ENCODE results near the gene CARF. TPM values are rescaled to one million over a fixed set of nuclear protein-coding genes. Genes with fewer than 3 reads are reported as not detected.

Gene CARF
- polyA plus RNA-seq, 1 donor: 10.4 TPM

DNA sequence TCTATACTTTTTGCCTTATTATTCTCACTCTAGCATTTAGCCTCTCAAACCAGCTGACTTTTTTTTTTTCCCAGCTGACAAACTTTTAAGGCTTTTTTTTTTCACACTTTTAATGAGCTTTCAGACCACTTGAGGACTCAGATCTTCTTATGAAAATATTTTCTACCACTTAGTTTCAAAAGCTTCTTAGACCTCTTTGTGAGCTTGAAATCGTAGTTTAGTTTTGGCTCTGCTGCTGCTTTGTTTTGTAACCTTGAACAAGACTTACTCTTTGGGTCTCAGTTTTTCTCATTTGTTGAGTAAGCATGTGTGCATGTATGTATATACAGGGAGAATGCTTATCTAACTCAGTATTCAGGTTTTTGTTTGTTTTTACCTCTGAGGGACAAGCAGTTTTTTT is 106.1 kb downstream of the CARF start:
- Histone ChIP-seq H3K4me3 (ENCODE audit: low read length) (peak overlapping the region; percentile 13), H3K36me3 (ENCODE audit: control insufficient read depth, insufficient read depth, low read length) (no peaks in the 10 kb centered on the region), H3K9me3 (ENCODE audit: control insufficient read depth, low read depth, low read length) (no peaks in the 10 kb centered on the region), H3K27ac (ENCODE audit: low read length) (peak overlapping the region; percentile 32), H3K4me1 (ENCODE audit: control insufficient read depth, insufficient read depth, low read length) (peaks cover 18% of the 10 kb centered on the region), H3K27me3 (ENCODE audit: control insufficient read depth, insufficient read depth, low read length) (no peaks in the 10 kb centered on the region)
- WGBS (ENCODE audit: insufficient coverage, low lambda C conversion rate): no CpG with 5 or more reads among the region's 1 CpG
- DNase-seq: peak in 1 of 2 donors; percentile 27

DNA sequence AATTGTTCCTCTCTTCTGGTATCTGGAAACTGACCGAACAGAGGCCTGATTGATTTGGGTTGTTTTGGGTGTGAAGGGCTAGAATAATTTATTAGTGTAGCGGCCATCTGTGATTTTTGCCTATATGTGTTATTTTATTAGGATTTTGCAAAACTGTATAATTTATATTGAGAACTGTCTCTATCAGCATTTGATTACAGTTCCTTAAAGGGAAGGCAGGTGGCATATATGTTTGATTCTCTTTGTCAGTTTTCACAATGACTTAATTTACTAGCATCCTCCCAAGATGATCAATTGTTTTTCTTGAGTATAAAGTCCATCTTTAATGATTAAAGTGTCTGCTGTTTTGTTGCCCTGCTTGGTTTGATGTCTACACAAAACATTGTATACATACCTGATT is 107.1 kb downstream of the CARF start:
- H3K27me3 ChIP-seq (ENCODE audit: control insufficient read depth, insufficient read depth, low read length): no peaks in the 10 kb centered on the region
- peak overlapping the region; percentile 13 for H3K4me3 ChIP-seq (ENCODE audit: low read length)
- no peak overlapping the region for H3K27ac ChIP-seq (ENCODE audit: low read length)
- H3K36me3 ChIP-seq (ENCODE audit: control insufficient read depth, insufficient read depth, low read length): no peaks in the 10 kb centered on the region
- no peaks in the 10 kb centered on the region for H3K9me3 ChIP-seq (ENCODE audit: control insufficient read depth, low read depth, low read length)
- H3K4me1 ChIP-seq (ENCODE audit: control insufficient read depth, insufficient read depth, low read length): peaks cover 18% of the 10 kb centered on the region
- WGBS (ENCODE audit: insufficient coverage, low lambda C conversion rate): no CpG with 5 or more reads among the region's 2 CpGs
- no peak for DNase-seq

DNA sequence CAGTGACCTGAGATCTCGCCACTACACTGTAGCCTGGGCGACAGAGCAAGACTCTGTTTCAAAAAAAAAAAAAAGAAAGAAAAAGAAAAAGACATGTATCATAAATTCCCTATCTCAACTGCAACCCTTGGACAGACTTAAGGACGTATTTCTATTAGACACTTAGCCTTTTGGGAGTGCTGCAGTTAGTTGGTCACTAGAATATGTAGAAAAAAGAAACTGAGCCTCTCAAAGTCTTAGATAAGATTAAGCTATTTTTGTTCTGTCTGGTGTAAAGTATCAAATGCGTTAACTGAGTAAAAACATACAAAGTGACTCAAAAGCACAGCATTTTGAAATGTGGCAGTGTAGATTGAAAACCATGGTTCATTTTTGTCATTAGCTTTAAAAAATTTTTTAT is 109.9 kb downstream of the CARF start:
- H3K27ac ChIP-seq (ENCODE audit: low read length): peak overlapping the region; percentile 45
- H3K9me3 ChIP-seq (ENCODE audit: control insufficient read depth, low read depth, low read length): no peaks in the 10 kb centered on the region
- DNase-seq: peak in 1 of 2 donors; percentile 55
- H3K36me3 ChIP-seq (ENCODE audit: control insufficient read depth, insufficient read depth, low read length): no peaks in the 10 kb centered on the region
- 50% methylated on average over 1 of the region's 4 CpGs for WGBS (ENCODE audit: insufficient coverage, low lambda C conversion rate)
- peaks cover 11% of the 10 kb centered on the region for H3K4me1 ChIP-seq (ENCODE audit: control insufficient read depth, insufficient read depth, low read length)
- H3K27me3 ChIP-seq (ENCODE audit: control insufficient read depth, insufficient read depth, low read length): no peaks in the 10 kb centered on the region
- no peak overlapping the region for H3K4me3 ChIP-seq (ENCODE audit: low read length)

DNA sequence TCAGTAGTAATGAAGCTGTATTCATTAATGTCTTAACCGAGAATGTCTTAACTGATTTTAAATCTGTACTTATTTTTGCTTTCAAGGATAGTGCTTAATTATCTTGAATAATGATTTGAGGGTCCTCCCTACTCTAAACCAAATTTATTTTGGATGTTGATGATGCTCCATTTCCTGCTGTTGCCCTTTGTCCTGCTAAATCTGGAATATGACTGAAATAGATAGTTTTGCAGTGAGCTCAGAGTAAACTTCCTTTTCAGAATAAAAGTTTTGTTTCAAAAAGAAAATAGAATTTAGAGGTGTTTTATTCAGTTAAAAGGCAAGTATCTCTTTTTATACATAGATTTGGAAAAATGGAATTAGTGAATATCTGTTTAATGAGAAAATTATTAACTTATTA is 110.7 kb downstream of the CARF start:
- peaks cover 11% of the 10 kb centered on the region for H3K4me1 ChIP-seq (ENCODE audit: control insufficient read depth, insufficient read depth, low read length)
- no peaks in the 10 kb centered on the region for H3K9me3 ChIP-seq (ENCODE audit: control insufficient read depth, low read depth, low read length)
- WGBS (ENCODE audit: insufficient coverage, low lambda C conversion rate): 60% methylated on average over 1 of the region's 1 CpG
- H3K27me3 ChIP-seq (ENCODE audit: control insufficient read depth, insufficient read depth, low read length): no peaks in the 10 kb centered on the region
- H3K4me3 ChIP-seq (ENCODE audit: low read length): no peak overlapping the region
- H3K36me3 ChIP-seq (ENCODE audit: control insufficient read depth, insufficient read depth, low read length): no peaks in the 10 kb centered on the region
- DNase-seq: no peak
- no peak overlapping the region for H3K27ac ChIP-seq (ENCODE audit: low read length)

DNA sequence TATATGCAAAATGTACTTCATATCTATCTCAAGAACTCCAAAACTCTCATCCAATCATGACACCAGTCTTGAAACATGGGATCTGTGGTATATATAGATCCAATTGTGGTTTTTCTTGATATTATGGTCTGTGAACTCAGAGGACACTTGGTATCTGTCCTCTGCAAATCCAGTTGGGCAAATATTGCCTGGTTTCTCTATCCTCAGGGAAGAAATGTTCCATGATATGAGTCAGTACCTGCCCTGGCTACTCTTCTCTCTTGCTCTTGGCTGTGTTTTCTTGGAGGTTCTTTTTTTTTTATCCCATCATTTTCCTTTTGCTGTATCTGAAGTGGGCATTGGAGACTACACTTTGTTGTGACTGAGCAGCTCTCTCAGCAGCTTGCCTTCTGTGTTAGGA is 113.5 kb downstream of the CARF start:
- Histone ChIP-seq H3K4me3 (ENCODE audit: low read length) (no peak overlapping the region), H3K27me3 (ENCODE audit: control insufficient read depth, insufficient read depth, low read length) (no peaks in the 10 kb centered on the region), H3K4me1 (ENCODE audit: control insufficient read depth, insufficient read depth, low read length) (peaks cover 4% of the 10 kb centered on the region), H3K9me3 (ENCODE audit: control insufficient read depth, low read depth, low read length) (no peaks in the 10 kb centered on the region), H3K36me3 (ENCODE audit: control insufficient read depth, insufficient read depth, low read length) (no peaks in the 10 kb centered on the region), H3K27ac (ENCODE audit: low read length) (no peak overlapping the region)
- DNase-seq: no peak

DNA sequence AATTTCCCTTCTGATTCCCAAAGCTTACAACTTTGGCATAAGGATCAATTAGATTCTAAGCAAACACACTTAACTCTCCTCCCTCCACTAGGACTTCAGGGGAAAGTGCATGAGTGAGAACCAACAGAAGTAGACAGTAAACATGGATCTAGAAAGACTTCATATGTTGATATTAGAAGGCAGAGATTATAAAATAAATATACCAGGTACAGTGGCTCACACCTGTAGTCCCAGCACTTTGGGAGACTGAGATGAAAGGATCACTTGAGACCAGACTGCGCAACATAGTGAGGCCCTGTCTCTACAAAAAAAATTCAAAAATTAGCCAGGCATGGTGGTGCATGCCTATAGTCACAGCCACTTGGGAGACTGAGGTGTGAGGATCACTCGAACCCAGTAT is 118.5 kb downstream of the CARF start:
- DNase-seq: no peak
- Histone ChIP-seq H3K27me3 (ENCODE audit: control insufficient read depth, insufficient read depth, low read length) (no peaks in the 10 kb centered on the region), H3K27ac (ENCODE audit: low read length) (no peak overlapping the region), H3K4me1 (ENCODE audit: control insufficient read depth, insufficient read depth, low read length) (no peaks in the 10 kb centered on the region), H3K4me3 (ENCODE audit: low read length) (no peak overlapping the region), H3K9me3 (ENCODE audit: control insufficient read depth, low read depth, low read length) (no peaks in the 10 kb centered on the region), H3K36me3 (ENCODE audit: control insufficient read depth, insufficient read depth, low read length) (no peaks in the 10 kb centered on the region)
- WGBS (ENCODE audit: insufficient coverage, low lambda C conversion rate): 100% methylated on average over 1 of the region's 2 CpGs

DNA sequence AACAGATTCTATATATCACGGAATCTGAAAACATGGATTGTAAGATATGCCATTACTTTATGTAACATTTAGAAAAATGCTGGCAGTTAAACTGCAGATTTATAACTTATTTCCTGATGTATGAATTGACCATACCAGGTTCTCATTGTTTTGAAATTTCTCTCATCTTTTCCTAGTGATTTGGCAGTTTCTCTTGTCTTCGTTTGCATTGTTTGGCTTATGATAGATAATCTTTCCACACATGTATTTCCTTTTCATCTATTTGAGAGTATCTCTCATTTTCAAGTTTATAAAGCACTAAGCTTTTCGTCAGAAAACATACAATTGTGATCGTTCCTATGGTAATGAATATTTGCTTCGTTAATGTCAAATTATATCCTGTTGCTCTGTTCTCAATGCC is 118.9 kb downstream of the CARF start:
- no peak for DNase-seq
- Histone ChIP-seq H3K36me3 (ENCODE audit: control insufficient read depth, insufficient read depth, low read length) (no peaks in the 10 kb centered on the region), H3K27ac (ENCODE audit: low read length) (no peak overlapping the region), H3K27me3 (ENCODE audit: control insufficient read depth, insufficient read depth, low read length) (no peaks in the 10 kb centered on the region), H3K4me1 (ENCODE audit: control insufficient read depth, insufficient read depth, low read length) (no peaks in the 10 kb centered on the region), H3K4me3 (ENCODE audit: low read length) (no peak overlapping the region), H3K9me3 (ENCODE audit: control insufficient read depth, low read depth, low read length) (no peaks in the 10 kb centered on the region)
- no CpG with 5 or more reads among the region's 5 CpGs for WGBS (ENCODE audit: insufficient coverage, low lambda C conversion rate)

DNA sequence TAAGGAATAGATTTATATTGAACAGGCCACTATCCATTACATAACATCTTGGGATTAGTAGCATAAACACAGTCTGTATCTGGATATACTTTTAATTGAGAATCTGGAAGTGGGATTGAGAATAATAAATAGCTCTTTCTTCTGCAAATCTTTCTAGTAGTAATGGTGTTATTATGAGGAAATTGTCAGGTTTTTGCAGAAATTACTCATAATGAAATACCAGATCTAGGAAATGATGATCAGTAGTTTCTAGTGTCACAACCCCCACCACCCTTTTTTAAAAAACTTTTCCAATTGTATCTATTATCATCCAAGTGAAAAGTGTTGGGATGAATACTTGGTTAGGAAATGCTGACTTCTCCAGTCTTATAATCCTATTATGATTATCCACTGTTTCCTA is 121.3 kb downstream of the CARF start:
- no peaks in the 10 kb centered on the region for H3K9me3 ChIP-seq (ENCODE audit: control insufficient read depth, low read depth, low read length)
- H3K36me3 ChIP-seq (ENCODE audit: control insufficient read depth, insufficient read depth, low read length): no peaks in the 10 kb centered on the region
- H3K4me1 ChIP-seq (ENCODE audit: control insufficient read depth, insufficient read depth, low read length): no peaks in the 10 kb centered on the region
- no peaks in the 10 kb centered on the region for H3K27me3 ChIP-seq (ENCODE audit: control insufficient read depth, insufficient read depth, low read length)
- H3K4me3 ChIP-seq (ENCODE audit: low read length): no peak overlapping the region
- DNase-seq: no peak
- no peak overlapping the region for H3K27ac ChIP-seq (ENCODE audit: low read length)

DNA sequence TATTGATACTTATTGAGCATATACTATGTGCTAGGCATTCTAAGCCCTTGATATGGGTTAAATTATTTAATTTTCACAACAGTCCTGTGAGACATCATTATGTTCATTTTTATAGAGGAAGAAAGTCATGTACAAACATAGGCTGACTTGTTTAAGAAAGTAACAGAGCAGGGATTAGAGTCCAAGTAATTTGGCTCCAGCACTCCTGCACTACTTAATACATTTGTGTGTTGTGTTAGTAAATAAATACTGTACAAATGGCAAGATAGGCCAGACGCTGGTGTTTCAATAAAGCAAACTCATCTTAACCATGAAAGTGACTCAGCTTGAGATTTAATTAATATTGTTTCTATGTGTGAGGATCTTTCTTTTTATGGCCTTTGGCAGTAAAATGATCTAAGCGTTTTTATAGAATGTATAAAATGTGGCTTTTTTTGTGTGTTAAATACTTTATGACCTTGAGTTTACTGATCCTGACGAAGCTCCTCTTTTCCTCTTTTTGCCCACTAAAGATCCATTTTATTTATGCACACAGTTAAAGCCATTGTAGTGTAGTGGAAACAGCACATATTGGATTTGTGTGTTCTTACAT is 123.9 kb downstream of the CARF start:
- WGBS (ENCODE audit: insufficient coverage, low lambda C conversion rate): no CpG with 5 or more reads among the region's 3 CpGs
- H3K4me3 ChIP-seq (ENCODE audit: low read length): no peak overlapping the region
- H3K27me3 ChIP-seq (ENCODE audit: control insufficient read depth, insufficient read depth, low read length): no peaks in the 10 kb centered on the region
- no peak overlapping the region for H3K27ac ChIP-seq (ENCODE audit: low read length)
- H3K9me3 ChIP-seq (ENCODE audit: control insufficient read depth, low read depth, low read length): no peaks in the 10 kb centered on the region
- no peak for DNase-seq
- no peaks in the 10 kb centered on the region for H3K36me3 ChIP-seq (ENCODE audit: control insufficient read depth, insufficient read depth, low read length)
- peaks cover 9% of the 10 kb centered on the region for H3K4me1 ChIP-seq (ENCODE audit: control insufficient read depth, insufficient read depth, low read length)

Other genes with a start within 250 kb of the CARF start
- gene ICA1L, start 40.5 kb upstream of the CARF start, polyA plus RNA-seq: 10.7 TPM
- 90.8 TPM for gene WDR12, start 602 bp upstream of the CARF start, polyA plus RNA-seq
- gene NBEAL1, start 102.6 kb downstream of the CARF start, polyA plus RNA-seq: 9.8 TPM

All from large intestine (tissue), 3 donors.